Karpas-422 (cell line): ENCODE results near the gene GJD3. TPM values are rescaled to one million over a fixed set of nuclear protein-coding genes. Genes with fewer than 3 reads are reported as not detected.
"Not testable (repeated sequence)": the region's sequence is repeated elsewhere in the genome, so short reads cannot be mapped to it uniquely, and the experiment has no call there.

Experiments
- DNase-seq: peaks from one replicate; pipeline ENCODE4 v3.0.0-alpha.2; 2015
- H2AFZ ChIP-seq: fragments of 200-600 bp; sonication (generic); 2 replicates; pipeline ENCODE4 v1.6.1; 2014; ENCODE audit warnings: antibody characterized with exemption, low read length, mixed read lengths
- H3K27ac ChIP-seq: fragments of 200-600 bp; sonication (generic); 2 replicates; pipeline ENCODE4 v1.5.1; 2014; ENCODE audit warnings: mild to moderate bottlenecking, low read length, moderate library complexity
- H3K27me3 ChIP-seq: fragments of 200-600 bp; sonication (generic); 2 replicates; pipeline ENCODE4 v1.6.1; 2014; ENCODE audit warnings: low read length, mixed read lengths
- H3K36me3 ChIP-seq: fragments of 200-600 bp; sonication (generic); 2 replicates; pipeline ENCODE4 v1.6.1; 2014; ENCODE audit warnings: low read length, mixed read lengths; ENCODE audit not compliant: insufficient read depth
- H3K4me1 ChIP-seq: fragments of 200-600 bp; sonication (generic); 2 replicates; pipeline ENCODE4 v1.6.1; 2014; ENCODE audit warnings: mild to moderate bottlenecking, low read length, mixed read lengths
- H3K4me2 ChIP-seq: fragments of 200-600 bp; sonication (generic); 2 replicates; pipeline ENCODE4 v1.6.1; 2014; ENCODE audit warnings: low read length, low read depth, mild to moderate bottlenecking; ENCODE audit not compliant: poor library complexity, severe bottlenecking
- H3K4me3 ChIP-seq: fragments of 200-600 bp; sonication (generic); 2 replicates; pipeline ENCODE4 v1.5.1; 2014; ENCODE audit warnings: mild to moderate bottlenecking, antibody characterized with exemption, low read length, mixed read lengths
- H3K79me2 ChIP-seq: fragments of 200-600 bp; sonication (generic); 2 replicates; pipeline ENCODE4 v1.6.1; 2014; ENCODE audit warnings: mild to moderate bottlenecking, low read length, mixed read lengths
- H3K9ac ChIP-seq: fragments of 200-600 bp; sonication (generic); 2 replicates; pipeline ENCODE4 v1.6.0; 2014; ENCODE audit warnings: low read length
- H3K9me2 ChIP-seq: fragments of 200-600 bp; sonication (generic), shearing (Covaris generic); replicated peaks from 2 replicates; pipeline ENCODE4 v1.6.0; 2014; ENCODE audit warnings: mild to moderate bottlenecking, low read length, moderate library complexity; ENCODE audit not compliant: insufficient read depth
- H3K9me3 ChIP-seq: fragments of 300-700, 200-600 bp; sonication (generic); 2 replicates; pipeline ENCODE4 v1.6.1; 2014; ENCODE audit warnings: low read length, mixed read lengths
- H4K20me1 ChIP-seq: fragments of 200-600 bp; sonication (generic); 2 replicates; pipeline ENCODE4 v1.6.1; 2014; ENCODE audit warnings: mild to moderate bottlenecking, antibody characterized with exemption, low read length, low read depth; ENCODE audit not compliant: insufficient read depth
- total RNA-seq: library from RNA; depleted of rRNA; stranded (reverse); fragments of >200 nt; shearing (Covaris generic); gene quantifications from 2 replicates; pipeline ENCODE4 v1.2.3, GENCODE V29; 2014; ENCODE audit warnings: low replicate concordance

Gene GJD3
- total RNA-seq, 1 experiment from 2014 or later = not detected

GRCh38 chr17:40402668-40403067 lies 38.1 kb upstream of the GJD3 start:
- H4K20me1 ChIP-seq = no peaks in the 10 kb centered on the region
- 0 out of 2 replicates have a peak, but pooled peaks cover 2% of the 10 kb centered on the region for H3K79me2 ChIP-seq
- H2AFZ ChIP-seq = no peak overlapping the region
- H3K9me2 ChIP-seq = no peaks in the 10 kb centered on the region
- H3K4me3 ChIP-seq = no peak overlapping the region
- DNase-seq = no peak
- no peak overlapping the region for H3K4me2 ChIP-seq
- H3K4me1 ChIP-seq = no peaks in the 10 kb centered on the region
- no peak overlapping the region for H3K9ac ChIP-seq
- no peaks in the 10 kb centered on the region for H3K27me3 ChIP-seq
- H3K36me3 ChIP-seq = peaks cover 82% of the 10 kb centered on the region
- no peaks in the 10 kb centered on the region for H3K9me3 ChIP-seq
- no peak overlapping the region for H3K27ac ChIP-seq

DNA sequence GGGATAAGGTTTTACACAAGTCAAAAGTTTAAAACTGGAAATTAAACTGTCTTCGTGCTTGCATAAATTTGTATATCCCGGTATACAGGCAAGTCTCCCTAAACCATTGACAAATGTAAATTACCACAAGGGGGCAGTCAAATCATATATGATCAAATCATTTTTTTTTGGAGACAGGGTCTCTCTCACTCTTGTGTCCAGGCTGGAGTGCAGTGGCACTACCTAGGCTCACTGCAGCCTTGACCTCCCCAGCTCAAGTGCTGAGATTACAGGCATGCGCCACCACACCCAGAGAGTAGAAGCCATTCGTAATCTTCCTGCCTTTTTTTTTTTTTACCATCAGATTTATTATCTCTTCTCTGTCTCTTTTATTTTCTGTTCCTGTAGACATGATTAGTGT lies 34.6 kb upstream of the GJD3 start:
- Histone ChIP-seq H3K9me3 (no peaks in the 10 kb centered on the region), H3K79me2 (0 out of 2 replicates have a peak, but pooled peaks cover 2% of the 10 kb centered on the region), H3K36me3 (peaks cover 76% of the 10 kb centered on the region), H3K9ac (no peak overlapping the region), H3K4me3 (no peak overlapping the region), H3K4me2 (no peak overlapping the region), H3K9me2 (no peaks in the 10 kb centered on the region), H3K27ac (no peak overlapping the region), H2AFZ (no peak overlapping the region), H4K20me1 (no peaks in the 10 kb centered on the region), H3K27me3 (no peaks in the 10 kb centered on the region), H3K4me1 (no peaks in the 10 kb centered on the region)
- DNase-seq = peak; percentile 81

DNA sequence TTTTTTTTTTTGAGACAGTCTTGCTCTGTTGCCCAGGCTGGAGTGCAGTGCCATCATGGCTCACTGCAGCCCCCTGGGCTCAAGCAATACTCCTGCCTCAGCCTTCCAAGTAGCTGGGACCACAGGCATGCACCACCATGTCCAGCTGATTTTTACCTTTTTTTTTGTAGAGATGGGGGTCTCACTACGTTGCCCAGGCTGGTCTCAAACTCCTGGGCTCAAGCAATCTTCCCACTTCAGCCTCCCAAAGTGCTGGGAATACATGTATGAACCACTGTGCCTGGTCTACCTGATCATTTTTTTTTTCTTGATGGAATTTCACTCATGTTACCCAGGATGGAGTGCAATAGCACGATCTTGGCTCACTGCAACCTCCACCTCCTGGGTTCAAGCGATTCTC lies 22.0 kb upstream of the GJD3 start:
- H3K4me1 ChIP-seq, H3K9ac ChIP-seq, H3K4me3 ChIP-seq, H3K4me2 ChIP-seq, H4K20me1 ChIP-seq, DNase-seq, H3K27me3 ChIP-seq, H3K27ac ChIP-seq, H3K9me2 ChIP-seq, H3K9me3 ChIP-seq, H3K79me2 ChIP-seq, H2AFZ ChIP-seq: not testable (repeated sequence)
- H3K36me3 ChIP-seq = peaks cover 34% of the 10 kb centered on the region; the same call in 1 of the 2 replicates

GRCh38 chr17:40382251-40382650 lies 17.7 kb upstream of the GJD3 start:
- H3K9me3 ChIP-seq = no peaks in the 10 kb centered on the region

GRCh38 chr17:40378966-40379365 lies 14.4 kb upstream of the GJD3 start:
- no peaks in the 10 kb centered on the region for H3K27me3 ChIP-seq

More at GRCh38 chr17:40382251-40382650, 17.7 kb upstream of the GJD3 start:
- no peaks in the 10 kb centered on the region for H3K79me2 ChIP-seq
- H4K20me1 ChIP-seq = no peaks in the 10 kb centered on the region
- H3K4me1 ChIP-seq = no peaks in the 10 kb centered on the region
- H3K4me2 ChIP-seq = no peak overlapping the region
- H2AFZ ChIP-seq = no peak overlapping the region
- no peaks in the 10 kb centered on the region for H3K27me3 ChIP-seq
- H3K27ac ChIP-seq = no peak overlapping the region
- H3K4me3 ChIP-seq = no peak overlapping the region
- H3K9ac ChIP-seq = no peak overlapping the region
- no peaks in the 10 kb centered on the region for H3K36me3 ChIP-seq
- no peaks in the 10 kb centered on the region for H3K9me2 ChIP-seq
- DNase-seq = no peak

GRCh38 chr17:40377832-40378231 lies 13.3 kb upstream of the GJD3 start:
- Histone ChIP-seq H3K4me3 (no peak overlapping the region), H3K27me3 (no peaks in the 10 kb centered on the region), H3K79me2 (no peaks in the 10 kb centered on the region), H2AFZ (no peak overlapping the region), H3K27ac (no peak overlapping the region), H3K4me2 (no peak overlapping the region), H3K9me2 (no peaks in the 10 kb centered on the region), H3K4me1 (no peaks in the 10 kb centered on the region), H3K36me3 (no peaks in the 10 kb centered on the region), H3K9ac (no peak overlapping the region), H3K9me3 (no peaks in the 10 kb centered on the region), H4K20me1 (no peaks in the 10 kb centered on the region)
- DNase-seq = no peak

More at GRCh38 chr17:40378966-40379365, 14.4 kb upstream of the GJD3 start:
- DNase-seq = no peak
- no peak overlapping the region for H3K9ac ChIP-seq
- H3K4me1 ChIP-seq = no peaks in the 10 kb centered on the region
- H3K4me3 ChIP-seq = no peak overlapping the region
- H3K36me3 ChIP-seq = no peaks in the 10 kb centered on the region
- H3K27ac ChIP-seq = no peak overlapping the region
- H3K4me2 ChIP-seq = no peak overlapping the region
- H3K9me2 ChIP-seq = no peaks in the 10 kb centered on the region
- no peaks in the 10 kb centered on the region for H3K9me3 ChIP-seq
- H4K20me1 ChIP-seq = no peaks in the 10 kb centered on the region
- H3K79me2 ChIP-seq = no peaks in the 10 kb centered on the region
- no peak overlapping the region for H2AFZ ChIP-seq

DNA sequence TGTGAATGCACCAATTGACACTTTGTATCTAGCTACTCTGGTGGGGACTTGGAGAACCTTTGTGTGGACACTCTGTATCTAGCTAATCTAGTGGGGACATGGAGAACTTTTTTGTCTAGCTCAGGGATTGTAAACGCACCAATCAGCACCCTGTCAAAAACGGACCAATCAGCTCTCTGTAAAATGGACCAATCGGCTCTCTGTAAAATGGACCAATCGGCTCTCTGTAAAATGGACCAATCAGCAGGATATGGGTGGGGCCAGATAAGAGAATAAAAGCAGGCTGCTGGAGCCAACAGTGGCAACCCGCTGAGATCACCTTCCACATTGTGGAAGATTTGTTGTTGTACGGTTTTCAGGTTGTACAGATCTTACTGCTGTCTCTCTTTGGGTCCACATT lies 12.0 kb upstream of the GJD3 start:
- not testable (repeated sequence) for DNase-seq, H3K27ac ChIP-seq, H3K4me1 ChIP-seq, H3K79me2 ChIP-seq, H3K9ac ChIP-seq, H3K36me3 ChIP-seq, H2AFZ ChIP-seq, H4K20me1 ChIP-seq, H3K27me3 ChIP-seq, H3K9me2 ChIP-seq, H3K4me2 ChIP-seq, H3K9me3 ChIP-seq, H3K4me3 ChIP-seq

GRCh38 chr17:40375786-40376185 lies 11.2 kb upstream of the GJD3 start:
- not testable (repeated sequence) for H3K4me1 ChIP-seq, H3K9ac ChIP-seq, H2AFZ ChIP-seq, H3K9me2 ChIP-seq, H3K36me3 ChIP-seq, H4K20me1 ChIP-seq, DNase-seq, H3K4me3 ChIP-seq, H3K79me2 ChIP-seq, H3K27me3 ChIP-seq, H3K9me3 ChIP-seq, H3K4me2 ChIP-seq, H3K27ac ChIP-seq
